Measurements from ENCODE around the gene EPSTI1. TPM values are rescaled to one million over a fixed set of nuclear protein-coding genes. Genes with fewer than 3 reads are reported as not detected.

The EPSTI1 gene
- total and polyA plus RNA-seq, 7 donors: 0.82 to 2.6 (median 1.4) TPM

DNA sequence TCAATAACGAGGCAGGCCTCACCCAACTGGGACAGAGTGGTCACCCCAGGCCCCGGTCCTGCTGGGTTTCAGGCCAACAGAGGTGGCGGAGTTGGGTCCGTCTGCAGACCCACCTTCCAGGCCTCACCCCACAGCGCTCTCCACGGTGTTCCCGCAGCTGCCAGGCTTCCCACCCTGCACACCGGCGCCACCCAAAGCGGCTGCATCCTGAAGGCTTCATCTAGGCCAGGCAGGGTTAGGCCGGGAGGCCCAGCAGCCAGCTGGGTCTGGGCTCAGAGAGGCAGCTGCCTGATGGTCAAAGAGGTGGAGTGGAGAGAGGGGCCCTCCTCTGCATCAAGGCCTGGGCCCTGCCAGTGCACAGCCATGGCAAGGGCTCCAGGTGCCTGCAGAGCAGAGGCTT is 44.1 kb downstream of the EPSTI1 start:
- Histone ChIP-seq H3K27me3 (ENCODE audit: insufficient read depth in 3 of 3, low read length in 2 of 3) (no peaks in the 10 kb centered on the region), H3K27ac (no peak overlapping the region), H3K4me3 (no peak overlapping the region), H3K4me1 (no peaks in the 10 kb centered on the region), H3K9me3 (no peaks in the 10 kb centered on the region), H3K36me3 (ENCODE audit: insufficient read depth in 1 of 2, low read depth in 1 of 2) (peaks cover 0 to 5% of the 10 kb centered on the region in 2 donors)
- WGBS, 3 donors: 96 to 97% (median 96%) methylated on average over 11 of the region's 11 CpGs
- TF ChIP-seq, protein P1, sequence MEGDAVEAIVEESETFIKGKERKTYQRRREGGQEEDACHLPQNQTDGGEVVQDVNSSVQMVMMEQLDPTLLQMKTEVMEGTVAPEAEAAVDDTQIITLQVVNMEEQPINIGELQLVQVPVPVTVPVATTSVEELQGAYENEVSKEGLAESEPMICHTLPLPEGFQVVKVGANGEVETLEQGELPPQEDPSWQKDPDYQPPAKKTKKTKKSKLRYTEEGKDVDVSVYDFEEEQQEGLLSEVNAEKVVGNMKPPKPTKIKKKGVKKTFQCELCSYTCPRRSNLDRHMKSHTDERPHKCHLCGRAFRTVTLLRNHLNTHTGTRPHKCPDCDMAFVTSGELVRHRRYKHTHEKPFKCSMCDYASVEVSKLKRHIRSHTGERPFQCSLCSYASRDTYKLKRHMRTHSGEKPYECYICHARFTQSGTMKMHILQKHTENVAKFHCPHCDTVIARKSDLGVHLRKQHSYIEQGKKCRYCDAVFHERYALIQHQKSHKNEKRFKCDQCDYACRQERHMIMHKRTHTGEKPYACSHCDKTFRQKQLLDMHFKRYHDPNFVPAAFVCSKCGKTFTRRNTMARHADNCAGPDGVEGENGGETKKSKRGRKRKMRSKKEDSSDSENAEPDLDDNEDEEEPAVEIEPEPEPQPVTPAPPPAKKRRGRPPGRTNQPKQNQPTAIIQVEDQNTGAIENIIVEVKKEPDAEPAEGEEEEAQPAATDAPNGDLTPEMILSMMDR (IDR thresholded peaks at IDR 0.05): no peak
- intact Hi-C loops (cut with DNase I): no loop called here
- ATAC-seq (no peak), DNase-seq (no peak)

DNA sequence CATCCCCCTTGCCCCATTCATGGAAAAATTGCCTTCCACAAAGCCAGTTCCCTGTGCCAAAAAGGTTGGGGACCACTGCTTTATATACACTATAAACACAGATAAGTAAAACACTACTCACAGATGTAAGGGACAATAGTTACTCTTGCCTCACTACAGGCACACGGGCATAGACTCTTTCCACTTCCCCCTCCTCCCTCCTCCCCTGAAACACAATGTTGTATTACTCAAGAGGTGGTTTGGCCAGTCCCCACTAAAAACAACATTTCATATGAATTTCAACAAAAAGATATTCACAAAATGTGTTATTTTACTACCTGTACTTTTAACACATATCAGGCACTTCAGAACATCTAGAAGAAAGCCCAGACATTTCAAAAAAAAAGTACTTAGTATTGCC is 45.1 kb downstream of the EPSTI1 start:
- H3K4me1 ChIP-seq: no peaks in the 10 kb centered on the region
- intact Hi-C loops (cut with DNase I): no loop called here
- DNase-seq (no peak), ATAC-seq (no peak)
- H3K27me3 ChIP-seq (ENCODE audit: insufficient read depth in 3 of 3, low read length in 2 of 3): no peaks in the 10 kb centered on the region
- H3K4me3 ChIP-seq: no peak overlapping the region
- H3K27ac ChIP-seq: no peak overlapping the region
- WGBS, 3 donors: 30 to 71% (median 40%) methylated on average over 1 of the region's 1 CpG
- TF ChIP-seq, protein P1 (IDR thresholded peaks at IDR 0.05): no peak
- no peaks in the 10 kb centered on the region for H3K9me3 ChIP-seq
- peaks cover 0 to 2% of the 10 kb centered on the region in 2 donors for H3K36me3 ChIP-seq (ENCODE audit: insufficient read depth in 1 of 2, low read depth in 1 of 2)

DNA sequence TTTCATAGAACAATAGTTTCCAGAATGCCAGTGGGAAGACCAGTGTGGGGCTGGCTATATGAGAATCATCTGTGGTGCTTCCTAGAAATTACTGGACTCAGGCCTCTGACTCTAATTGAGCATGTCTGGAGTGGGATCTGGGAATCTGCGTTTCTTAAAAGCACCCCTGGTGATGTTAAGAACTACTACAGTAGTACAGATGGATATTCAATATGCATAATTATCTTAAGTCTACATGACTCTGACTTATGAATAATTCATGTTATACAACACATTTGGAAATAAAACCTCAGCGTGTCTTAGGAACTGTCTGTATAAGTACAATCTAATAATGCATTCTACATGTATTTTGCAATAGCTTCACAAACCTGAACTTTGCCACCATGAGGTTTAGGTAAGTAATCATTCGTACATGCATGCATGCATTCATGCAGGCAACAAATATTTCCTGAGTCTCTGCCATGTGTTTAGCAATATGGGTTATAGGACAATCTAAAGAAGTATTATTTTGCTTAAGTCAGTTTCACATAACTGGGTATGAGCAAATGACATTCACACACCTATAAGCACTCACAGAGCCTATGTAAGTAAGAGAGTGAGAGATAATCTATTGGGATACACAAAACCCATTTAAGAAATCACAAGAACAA is 62.0 kb downstream of the EPSTI1 start:
- H3K4me1 ChIP-seq: no peaks in the 10 kb centered on the region
- no peaks in the 10 kb centered on the region for H3K27me3 ChIP-seq (ENCODE audit: insufficient read depth in 3 of 3, low read length in 2 of 3)
- peaks cover 5% of the 10 kb centered on the region for H3K9me3 ChIP-seq
- H3K27ac ChIP-seq: no peak overlapping the region
- intact Hi-C loops (cut with DNase I): no loop called here
- H3K4me3 ChIP-seq: no peak overlapping the region
- DNase-seq: no peak
- no peak for ATAC-seq
- H3K36me3 ChIP-seq (ENCODE audit: insufficient read depth in 1 of 2, low read depth in 1 of 2): no peaks in the 10 kb centered on the region
- TF ChIP-seq, protein P1 (IDR thresholded peaks at IDR 0.05): no peak
- WGBS, 3 donors: 79 to 80% (median 79%) methylated on average over 3 of the region's 3 CpGs

DNA sequence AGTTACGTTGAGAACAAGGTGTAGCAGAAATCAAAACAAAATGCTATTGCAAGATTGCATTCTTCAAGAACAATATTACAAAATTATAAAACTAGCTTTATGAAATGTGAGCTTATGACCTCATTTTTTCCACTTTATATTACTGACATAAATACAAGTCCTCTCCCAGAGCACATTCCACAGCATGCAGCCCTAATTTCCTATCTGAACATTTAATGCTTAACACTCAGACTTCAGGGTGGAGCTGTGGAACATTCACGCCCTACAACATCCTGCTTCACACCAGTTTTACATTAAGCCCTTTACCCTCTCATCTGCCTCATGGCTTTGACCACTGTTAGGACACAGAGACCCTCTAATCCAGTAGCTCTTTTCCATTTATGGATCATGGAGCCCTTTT is 65.5 kb downstream of the EPSTI1 start:
- intact Hi-C loops (cut with DNase I): no loop called here
- 85 to 93% (median 90%) methylated on average over 2 of the region's 2 CpGs for WGBS, 3 donors
- no peak for ATAC-seq

More for the DNA sequence above, 65.5 kb downstream of the EPSTI1 start:
- Histone ChIP-seq H3K9me3 (peaks cover 5% of the 10 kb centered on the region), H3K4me3 (no peak overlapping the region), H3K36me3 (ENCODE audit: insufficient read depth in 1 of 2, low read depth in 1 of 2) (no peaks in the 10 kb centered on the region), H3K4me1 (no peaks in the 10 kb centered on the region), H3K27ac (no peak overlapping the region), H3K27me3 (ENCODE audit: insufficient read depth in 3 of 3, low read length in 2 of 3) (no peaks in the 10 kb centered on the region)
- TF ChIP-seq, protein P1 (IDR thresholded peaks at IDR 0.05): no peak
- DNase-seq: no peak

All from psoas muscle (tissue), 8 donors.